Endodermal cell (in vitro differentiated cells): Measurements from ENCODE around the gene FAM47E. TPM values are rescaled to one million over a fixed set of nuclear protein-coding genes. Genes with fewer than 3 reads are reported as not detected.
A peak's percentile ranks its signal among the peaks of the same experiment; 100 is the strongest.

ENCODE experiments used
- DNase-seq: peaks from one replicate; pipeline ENCODE4 v3.0.0-alpha.2; 2017
- H3K27ac ChIP-seq: 2 replicates; pipeline ENCODE4 v1.5.1; 2013; ENCODE audit warnings: mild to moderate bottlenecking, low read depth, low read length, moderate library complexity
- H3K27me3 ChIP-seq: 2 replicates; pipeline ENCODE4 v1.6.1; 2013; ENCODE audit warnings: mild to moderate bottlenecking, low read length, moderate library complexity; ENCODE audit not compliant: insufficient read depth, control insufficient read depth, poor library complexity, severe bottlenecking
- H3K36me3 ChIP-seq: 2 replicates; pipeline ENCODE4 v1.7.0; 2013; ENCODE audit warnings: mild to moderate bottlenecking, low read length, moderate library complexity; ENCODE audit not compliant: control insufficient read depth, insufficient read depth
- H3K4me1 ChIP-seq: one replicate; pipeline ENCODE4 v1.7.0; 2013; ENCODE audit warnings: low read length; ENCODE audit not compliant: control insufficient read depth, insufficient read depth
- H3K4me3 ChIP-seq: 2 replicates; pipeline ENCODE4 v1.5.1; 2013; ENCODE audit warnings: mild to moderate bottlenecking, low read length, moderate library complexity
- H3K9ac ChIP-seq: 2 replicates; pipeline ENCODE4 v1.6.1; 2013; ENCODE audit warnings: mild to moderate bottlenecking, low read length, moderate library complexity; ENCODE audit not compliant: poor library complexity, severe bottlenecking; ENCODE audit errors: extremely low read depth
- H3K9me3 ChIP-seq: 2 replicates; pipeline ENCODE4 v1.6.1; 2013; ENCODE audit warnings: mild to moderate bottlenecking, low read length, moderate library complexity; ENCODE audit not compliant: control insufficient read depth
- H3K27ac Mint-ChIP-seq: 2 replicates; pipeline ENCODE4 v1.8.0; 2020; ENCODE audit warnings: mixed read lengths
- H3K27me3 Mint-ChIP-seq: 2 replicates; pipeline ENCODE4 v1.8.0; 2021; ENCODE audit warnings: mild to moderate bottlenecking, mixed read lengths; ENCODE audit not compliant: insufficient read depth
- H3K36me3 Mint-ChIP-seq: 2 replicates; pipeline ENCODE4 v1.8.0; 2020; ENCODE audit warnings: low read depth, mixed read lengths
- H3K4me1 Mint-ChIP-seq: 2 replicates; pipeline ENCODE4 v1.8.0; 2020; ENCODE audit warnings: mixed read lengths
- H3K4me3 Mint-ChIP-seq: 2 replicates; pipeline ENCODE4 v1.8.0; 2020; ENCODE audit warnings: mild to moderate bottlenecking, moderate library complexity, mixed read lengths
- H3K9me3 Mint-ChIP-seq: 2 replicates; pipeline ENCODE4 v1.8.0; 2020; ENCODE audit warnings: mild to moderate bottlenecking, mixed read lengths
- CTCF ChIP-seq: fragments of 200-600 bp; sonication (generic); conservative IDR thresholded peaks from 2 replicates; pipeline ENCODE4 v1.5.0; 2021; ENCODE audit warnings: antibody characterized with exemption, mild to moderate bottlenecking
- WGBS, 2 experiments: methylation state at CpG; one replicate each; pipeline versions ENCODE4 v1.1.5 to v1.1.7; 2013; ENCODE audit warnings: missing lambda C conversion rate in 2 of 2, mixed read lengths in 1 of 2; ENCODE audit not compliant: insufficient coverage in 1 of 2, insufficient read length in 1 of 2; 5-methylcytosine and 5-hydroxymethylcytosine counted together
- total RNA-seq, 2 donors: library from RNA; stranded (reverse); fragmentation: NEBNext Ultra II Directional in 1 of 2; extraction: Animal tissue kit (Norgen Biotek cat#: 25700) in 1 of 2; gene quantifications; 2 replicates in 1 of 2; 3 replicates in 1 of 2; pipeline ENCODE4 v1.2.1, GENCODE V29; 2021

Gene FAM47E
- total RNA-seq, 2 donors from 2014 or later, result 0.84 to 2.5 TPM

GRCh38 chr4:76301775-76302162, 50.2 kb downstream of the FAM47E start:
- TF ChIP-seq CTCF, result no peak
- H3K9me3 Mint-ChIP-seq, result peaks cover 11% of the 10 kb centered on the region

GRCh38 chr4:76302826-76303438, 51.4 kb downstream of the FAM47E start:
- Histone ChIP-seq H3K9me3 (peaks cover 5% of the 10 kb centered on the region), H3K36me3 (no peaks in the 10 kb centered on the region), H3K9ac (no peak overlapping the region), H3K4me3 (no peak overlapping the region), H3K27me3 (peaks cover 34% of the 10 kb centered on the region), H3K4me1 (no peaks in the 10 kb centered on the region), H3K27ac (no peak overlapping the region)
- peak; percentile 19 for TF ChIP-seq CTCF
- H3K27me3 Mint-ChIP-seq, result peaks cover 35% of the 10 kb centered on the region
- H3K36me3 Mint-ChIP-seq, result no peaks in the 10 kb centered on the region
- H3K9me3 Mint-ChIP-seq, result peaks cover 4% of the 10 kb centered on the region
- H3K4me3 Mint-ChIP-seq, result no peak overlapping the region
- no peaks in the 10 kb centered on the region for H3K4me1 Mint-ChIP-seq
- WGBS, 2 experiments, result 79 to 81% methylated on average over 2 to 3 of the region's 3 CpGs
- no peak overlapping the region for H3K27ac Mint-ChIP-seq
- DNase-seq, result no peak

More at GRCh38 chr4:76301775-76302162, 50.2 kb downstream of the FAM47E start:
- DNase-seq, result no peak
- H3K4me3 ChIP-seq, result no peak overlapping the region
- no peaks in the 10 kb centered on the region for H3K4me1 Mint-ChIP-seq
- peaks cover 5% of the 10 kb centered on the region for H3K9me3 ChIP-seq
- H3K4me3 Mint-ChIP-seq, result no peak overlapping the region
- WGBS, 2 experiments, result 75 to 86% methylated on average over 1 of the region's 1 CpG
- peaks cover 27% of the 10 kb centered on the region for H3K27me3 Mint-ChIP-seq
- H3K9ac ChIP-seq, result no peak overlapping the region
- H3K36me3 ChIP-seq, result no peaks in the 10 kb centered on the region
- H3K4me1 ChIP-seq, result no peaks in the 10 kb centered on the region
- no peak overlapping the region for H3K27ac Mint-ChIP-seq
- H3K27ac ChIP-seq, result no peak overlapping the region
- peaks cover 26% of the 10 kb centered on the region for H3K27me3 ChIP-seq
- no peaks in the 10 kb centered on the region for H3K36me3 Mint-ChIP-seq

GRCh38 chr4:76305033-76305687, 53.6 kb downstream of the FAM47E start:
- WGBS, 2 experiments, result 87 to 88% methylated on average over 4 to 7 of the region's 7 CpGs
- Histone ChIP-seq H3K4me3 (peak overlapping the region; percentile 93), H3K9me3 (no peaks in the 10 kb centered on the region), H3K36me3 (no peaks in the 10 kb centered on the region), H3K9ac (no peak overlapping the region), H3K27me3 (peaks cover 37% of the 10 kb centered on the region), H3K27ac (no peak overlapping the region), H3K4me1 (no peaks in the 10 kb centered on the region)
- no peaks in the 10 kb centered on the region for H3K9me3 Mint-ChIP-seq
- peaks cover 41% of the 10 kb centered on the region for H3K27me3 Mint-ChIP-seq
- no peak for DNase-seq
- peak overlapping the region; percentile 77 for H3K4me3 Mint-ChIP-seq
- no peak overlapping the region for H3K27ac Mint-ChIP-seq
- no peak for TF ChIP-seq CTCF
- H3K4me1 Mint-ChIP-seq, result peaks cover 6% of the 10 kb centered on the region
- peaks cover 6% of the 10 kb centered on the region for H3K36me3 Mint-ChIP-seq
